ENCODE data around the gene ALPK3.

DNA sequence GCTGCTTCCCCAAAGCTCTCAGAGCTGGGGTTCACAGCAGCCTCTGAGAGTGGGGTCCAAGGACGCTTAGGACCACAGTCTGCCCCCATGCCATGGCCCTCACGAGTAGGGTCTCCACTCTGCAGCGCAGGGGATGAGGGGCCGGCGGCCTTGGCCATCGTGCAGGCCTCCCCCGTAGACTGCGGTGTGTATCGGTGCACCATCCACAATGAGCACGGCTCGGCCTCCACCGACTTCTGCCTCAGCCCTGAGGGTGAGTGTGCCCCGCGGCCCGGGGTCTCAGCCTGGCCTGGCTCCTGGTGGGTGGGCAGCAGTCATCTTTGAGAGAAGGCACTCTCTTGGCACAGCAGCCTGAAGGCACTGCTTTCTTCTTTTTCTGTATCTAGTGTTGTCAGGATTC lies 42.5 kb downstream of the ALPK3 start:
- TF ChIP-seq, protein P1, sequence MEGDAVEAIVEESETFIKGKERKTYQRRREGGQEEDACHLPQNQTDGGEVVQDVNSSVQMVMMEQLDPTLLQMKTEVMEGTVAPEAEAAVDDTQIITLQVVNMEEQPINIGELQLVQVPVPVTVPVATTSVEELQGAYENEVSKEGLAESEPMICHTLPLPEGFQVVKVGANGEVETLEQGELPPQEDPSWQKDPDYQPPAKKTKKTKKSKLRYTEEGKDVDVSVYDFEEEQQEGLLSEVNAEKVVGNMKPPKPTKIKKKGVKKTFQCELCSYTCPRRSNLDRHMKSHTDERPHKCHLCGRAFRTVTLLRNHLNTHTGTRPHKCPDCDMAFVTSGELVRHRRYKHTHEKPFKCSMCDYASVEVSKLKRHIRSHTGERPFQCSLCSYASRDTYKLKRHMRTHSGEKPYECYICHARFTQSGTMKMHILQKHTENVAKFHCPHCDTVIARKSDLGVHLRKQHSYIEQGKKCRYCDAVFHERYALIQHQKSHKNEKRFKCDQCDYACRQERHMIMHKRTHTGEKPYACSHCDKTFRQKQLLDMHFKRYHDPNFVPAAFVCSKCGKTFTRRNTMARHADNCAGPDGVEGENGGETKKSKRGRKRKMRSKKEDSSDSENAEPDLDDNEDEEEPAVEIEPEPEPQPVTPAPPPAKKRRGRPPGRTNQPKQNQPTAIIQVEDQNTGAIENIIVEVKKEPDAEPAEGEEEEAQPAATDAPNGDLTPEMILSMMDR (optimal IDR thresholded peaks at IDR 0.05 in 1 of 3, IDR thresholded peaks at IDR 0.05 in 1 of 3, conservative IDR thresholded peaks at IDR 0.05 in 1 of 3; ENCODE audit: extremely low read depth in 1 of 3, insufficient read depth in 2 of 3, low read length in 3 of 3): no peak
- TF ChIP-seq EZH2 (IDR thresholded peaks at IDR 0.05; ENCODE audit: low read length): no peak
